NT2/D1 (cell line): Measurements from ENCODE around the gene SLC38A6.

Experiments
- DNase-seq: peaks from one replicate; pipeline ENCODE4 v3.0.0-alpha.2; 2011; ENCODE audit warnings: low read depth, low spot score
- H3K27me3 ChIP-seq: 2 replicates; pipeline ENCODE4 v1.6.0; 2011; ENCODE audit warnings: mild to moderate bottlenecking; ENCODE audit not compliant: insufficient read length, insufficient read depth
- H3K36me3 ChIP-seq: 2 replicates; pipeline ENCODE4 v1.6.1; 2011; ENCODE audit warnings: mild to moderate bottlenecking, low read length, mixed read lengths; ENCODE audit not compliant: insufficient read depth, insufficient read length
- H3K4me1 ChIP-seq: 2 replicates; pipeline ENCODE4 v1.5.1; 2011; ENCODE audit not compliant: insufficient read depth, insufficient read length
- H3K4me3 ChIP-seq: 2 replicates; pipeline ENCODE4 v1.5.1; 2011; ENCODE audit warnings: low read depth; ENCODE audit not compliant: insufficient read length
- H3K9ac ChIP-seq: 2 replicates; pipeline ENCODE4 v1.6.0; 2011; ENCODE audit warnings: low read depth; ENCODE audit not compliant: insufficient read length
- H3K9me3 ChIP-seq: 2 replicates; pipeline ENCODE4 v1.5.1; 2011; ENCODE audit warnings: mild to moderate bottlenecking, low read length; ENCODE audit not compliant: insufficient read depth
- SUZ12 ChIP-seq: IDR thresholded peaks from 2 replicates; pipeline ENCODE4 v1.6.1; 2011; ENCODE audit not compliant: insufficient read length, insufficient read depth; ENCODE audit errors: extremely low read depth
- YY1 ChIP-seq: IDR thresholded peaks from 2 replicates; pipeline ENCODE4 v1.6.1; 2011; ENCODE audit not compliant: insufficient read length, insufficient read depth
- ZNF274 ChIP-seq: IDR thresholded peaks from 2 replicates; pipeline ENCODE4 v1.6.1; 2011; ENCODE audit warnings: mild to moderate bottlenecking, low read depth, low read length

The SLC38A6 gene

GRCh38 chr14:60951776-60952435, 29.1 kb upstream of the SLC38A6 start:
- Histone ChIP-seq H3K36me3 (no peaks in the 10 kb centered on the region), H3K27me3 (no peaks in the 10 kb centered on the region), H3K4me3 (no peak overlapping the region), H3K9me3 (peaks cover 3% of the 10 kb centered on the region; the same call in 1 of the 2 replicates), H3K9ac (no peak overlapping the region), H3K4me1 (no peaks in the 10 kb centered on the region)
- DNase-seq: no peak
- no peak for TF ChIP-seq YY1
- TF ChIP-seq SUZ12: no peak
- TF ChIP-seq ZNF274: no peak

GRCh38 chr14:60956202-60956601, 24.8 kb upstream of the SLC38A6 start:
- peaks cover 12% of the 10 kb centered on the region for H3K9me3 ChIP-seq
- H3K9ac ChIP-seq: no peak overlapping the region
- H3K4me1 ChIP-seq: no peaks in the 10 kb centered on the region
- TF ChIP-seq YY1 (no peak), ZNF274 (no peak), SUZ12 (no peak)
- DNase-seq: no peak
- no peaks in the 10 kb centered on the region for H3K36me3 ChIP-seq
- no peaks in the 10 kb centered on the region for H3K27me3 ChIP-seq
- no peak overlapping the region for H3K4me3 ChIP-seq

- no peak for DNase-seq
- Histone ChIP-seq H3K9me3 (peaks cover 12% of the 10 kb centered on the region), H3K9ac (no peak overlapping the region), H3K27me3 (no peaks in the 10 kb centered on the region), H3K36me3 (no peaks in the 10 kb centered on the region), H3K4me1 (no peaks in the 10 kb centered on the region), H3K4me3 (no peak overlapping the region)
- TF ChIP-seq SUZ12 (no peak), YY1 (no peak), ZNF274 (no peak)
Observed at GRCh38 chr14:60956632-60957031, 24.4 kb upstream of the SLC38A6 start.

- no peaks in the 10 kb centered on the region for H3K36me3 ChIP-seq
- no peaks in the 10 kb centered on the region for H3K4me1 ChIP-seq
- DNase-seq: no peak
- peaks cover 12% of the 10 kb centered on the region for H3K9me3 ChIP-seq
- no peaks in the 10 kb centered on the region for H3K27me3 ChIP-seq
- H3K4me3 ChIP-seq: no peak overlapping the region
- H3K9ac ChIP-seq: no peak overlapping the region
- no peak for TF ChIP-seq SUZ12
- TF ChIP-seq ZNF274: no peak
- no peak for TF ChIP-seq YY1
Observed at GRCh38 chr14:60958146-60958545, 22.9 kb upstream of the SLC38A6 start.

GRCh38 chr14:60963761-60964160, 17.3 kb upstream of the SLC38A6 start:
- DNase-seq: no peak
- Histone ChIP-seq H3K9me3 (no peaks in the 10 kb centered on the region; the same call in 1 of the 2 replicates), H3K36me3 (no peaks in the 10 kb centered on the region), H3K9ac (no peak overlapping the region), H3K27me3 (no peaks in the 10 kb centered on the region), H3K4me1 (no peaks in the 10 kb centered on the region), H3K4me3 (no peak overlapping the region)
- TF ChIP-seq ZNF274 (no peak), SUZ12 (no peak), YY1 (no peak)

- Histone ChIP-seq H3K27me3 (no peaks in the 10 kb centered on the region), H3K9ac (no peak overlapping the region), H3K9me3 (no peaks in the 10 kb centered on the region), H3K4me3 (no peak overlapping the region), H3K4me1 (no peaks in the 10 kb centered on the region), H3K36me3 (no peaks in the 10 kb centered on the region)
- DNase-seq: no peak
- TF ChIP-seq ZNF274 (no peak), YY1 (no peak), SUZ12 (no peak)
Observed at GRCh38 chr14:60964904-60965303, 16.1 kb upstream of the SLC38A6 start.

GRCh38 chr14:60965402-60965801, 15.6 kb upstream of the SLC38A6 start:
- H3K9ac ChIP-seq: no peak overlapping the region
- no peak for DNase-seq
- H3K4me1 ChIP-seq: no peaks in the 10 kb centered on the region
- no peak for TF ChIP-seq SUZ12
- TF ChIP-seq YY1: no peak
- TF ChIP-seq ZNF274: no peak
- no peaks in the 10 kb centered on the region for H3K36me3 ChIP-seq
- H3K9me3 ChIP-seq: no peaks in the 10 kb centered on the region
- no peak overlapping the region for H3K4me3 ChIP-seq
- H3K27me3 ChIP-seq: no peaks in the 10 kb centered on the region

- no peak overlapping the region for H3K9ac ChIP-seq
- TF ChIP-seq ZNF274: no peak
- no peak for TF ChIP-seq YY1
- TF ChIP-seq SUZ12: no peak
- no peak for DNase-seq
Observed at GRCh38 chr14:60968099-60968498, 12.9 kb upstream of the SLC38A6 start.

More at GRCh38 chr14:60968099-60968498, 12.9 kb upstream of the SLC38A6 start:
- H3K4me3 ChIP-seq: no peak overlapping the region
- peaks cover 3% of the 10 kb centered on the region for H3K36me3 ChIP-seq
- no peaks in the 10 kb centered on the region for H3K4me1 ChIP-seq
- H3K9me3 ChIP-seq: no peaks in the 10 kb centered on the region
- no peaks in the 10 kb centered on the region for H3K27me3 ChIP-seq
